ENCODE data around the gene DISP1.

DISP1 gene

DNA sequence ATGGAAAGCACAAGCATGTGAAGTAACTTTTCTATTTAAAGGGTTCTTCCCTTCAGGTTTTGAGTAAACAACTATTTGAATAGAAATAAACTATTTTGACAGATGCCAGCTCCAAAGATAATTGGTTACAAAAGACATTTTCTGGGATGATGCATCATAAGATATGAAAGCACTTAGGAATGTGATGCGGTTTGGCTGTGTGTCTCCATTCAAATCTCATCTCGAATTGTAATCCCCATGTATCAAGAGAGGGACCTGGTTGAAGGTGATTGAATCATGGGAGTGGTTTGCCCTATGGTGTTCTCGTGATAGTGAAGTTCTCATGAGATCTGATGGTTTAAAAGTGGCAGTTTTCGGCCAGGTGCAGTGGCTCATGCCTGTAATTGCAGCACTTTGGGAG is 6.4 kb downstream of the DISP1 start:
- Histone ChIP-seq H3K36me3 (replicated peaks; ENCODE audit: insufficient read depth, low read length) (no peaks in the 10 kb centered on the region), H3K4me3 (ENCODE audit: low read length) (no peak overlapping the region), H3K27ac (ENCODE audit: low read length) (no peak overlapping the region), H3K4me2 (ENCODE audit: low read depth, low read length) (no peak overlapping the region), H3K79me2 (ENCODE audit: low read length) (0 out of 2 replicates have a peak, but pooled peaks cover 5% of the 10 kb centered on the region), H3F3A (ENCODE audit: insufficient read depth, low read length) (no peaks in the 10 kb centered on the region), H2AFZ (ENCODE audit: low read length) (no peak overlapping the region), H4K20me1 (ENCODE audit: insufficient read depth, low read length) (no peaks in the 10 kb centered on the region), H3K9ac (ENCODE audit: low read length) (no peak overlapping the region), H3K4me1 (ENCODE audit: low read length) (peaks cover 4% of the 10 kb centered on the region; the same call in 1 of the 2 replicates), H3K27me3 (replicated peaks; ENCODE audit: insufficient read depth, low read length) (no peaks in the 10 kb centered on the region), H3K9me2 (replicated peaks; ENCODE audit: insufficient read depth, low read length) (no peaks in the 10 kb centered on the region), H3K9me3 (replicated peaks; ENCODE audit: insufficient read depth, low read length) (no peaks in the 10 kb centered on the region)
- TF ChIP-seq EZH2phosphoT487 (IDR thresholded peaks at IDR 0.05; ENCODE audit: low read length) (no peak), EZH2 (optimal IDR thresholded peaks at IDR 0.05; ENCODE audit: low read depth, low read length) (no peak)
- TF ChIP-seq, protein P1, sequence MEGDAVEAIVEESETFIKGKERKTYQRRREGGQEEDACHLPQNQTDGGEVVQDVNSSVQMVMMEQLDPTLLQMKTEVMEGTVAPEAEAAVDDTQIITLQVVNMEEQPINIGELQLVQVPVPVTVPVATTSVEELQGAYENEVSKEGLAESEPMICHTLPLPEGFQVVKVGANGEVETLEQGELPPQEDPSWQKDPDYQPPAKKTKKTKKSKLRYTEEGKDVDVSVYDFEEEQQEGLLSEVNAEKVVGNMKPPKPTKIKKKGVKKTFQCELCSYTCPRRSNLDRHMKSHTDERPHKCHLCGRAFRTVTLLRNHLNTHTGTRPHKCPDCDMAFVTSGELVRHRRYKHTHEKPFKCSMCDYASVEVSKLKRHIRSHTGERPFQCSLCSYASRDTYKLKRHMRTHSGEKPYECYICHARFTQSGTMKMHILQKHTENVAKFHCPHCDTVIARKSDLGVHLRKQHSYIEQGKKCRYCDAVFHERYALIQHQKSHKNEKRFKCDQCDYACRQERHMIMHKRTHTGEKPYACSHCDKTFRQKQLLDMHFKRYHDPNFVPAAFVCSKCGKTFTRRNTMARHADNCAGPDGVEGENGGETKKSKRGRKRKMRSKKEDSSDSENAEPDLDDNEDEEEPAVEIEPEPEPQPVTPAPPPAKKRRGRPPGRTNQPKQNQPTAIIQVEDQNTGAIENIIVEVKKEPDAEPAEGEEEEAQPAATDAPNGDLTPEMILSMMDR (IDR thresholded peaks at IDR 0.05; ENCODE audit: low read length): no peak
- no peak for DNase-seq

DNA sequence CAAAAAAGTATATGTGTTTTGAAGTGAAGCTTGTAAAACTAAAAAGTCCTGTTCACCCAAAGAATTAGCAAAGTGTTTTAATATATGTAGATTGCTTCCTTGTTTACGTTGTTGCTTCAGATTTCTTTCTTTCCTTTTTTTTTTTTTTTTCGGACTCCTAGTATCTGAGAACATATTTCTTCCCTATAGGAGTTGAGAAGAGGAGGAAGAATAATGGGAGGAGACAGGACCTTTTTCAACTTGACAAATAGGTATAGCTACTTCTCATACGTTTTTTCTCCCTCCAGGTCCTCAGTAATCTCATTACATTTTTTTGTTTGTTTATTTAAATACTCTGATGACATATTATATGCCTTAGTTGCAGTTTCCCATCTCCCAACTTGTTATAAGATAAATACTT is 8.9 kb downstream of the DISP1 start:
- H3K9ac ChIP-seq (ENCODE audit: low read length): no peak overlapping the region
- no peak for DNase-seq
- H3K27me3 ChIP-seq (replicated peaks; ENCODE audit: insufficient read depth, low read length): no peaks in the 10 kb centered on the region
- H3K36me3 ChIP-seq (replicated peaks; ENCODE audit: insufficient read depth, low read length): no peaks in the 10 kb centered on the region
- H3K9me3 ChIP-seq (replicated peaks; ENCODE audit: insufficient read depth, low read length): no peaks in the 10 kb centered on the region
- H2AFZ ChIP-seq (ENCODE audit: low read length): no peak overlapping the region
- no peak overlapping the region for H3K4me3 ChIP-seq (ENCODE audit: low read length)
- TF ChIP-seq, protein P1 (IDR thresholded peaks at IDR 0.05; ENCODE audit: low read length): no peak
- no peak for TF ChIP-seq EZH2 (optimal IDR thresholded peaks at IDR 0.05; ENCODE audit: low read depth, low read length)
- H3K4me2 ChIP-seq (ENCODE audit: low read depth, low read length): no peak overlapping the region
- H3F3A ChIP-seq (ENCODE audit: insufficient read depth, low read length): no peaks in the 10 kb centered on the region
- H3K79me2 ChIP-seq (ENCODE audit: low read length): no peaks in the 10 kb centered on the region
- H4K20me1 ChIP-seq (ENCODE audit: insufficient read depth, low read length): no peaks in the 10 kb centered on the region
- H3K9me2 ChIP-seq (replicated peaks; ENCODE audit: insufficient read depth, low read length): no peaks in the 10 kb centered on the region
- H3K27ac ChIP-seq (ENCODE audit: low read length): no peak overlapping the region
- H3K4me1 ChIP-seq (ENCODE audit: low read length): no peaks in the 10 kb centered on the region

DNA sequence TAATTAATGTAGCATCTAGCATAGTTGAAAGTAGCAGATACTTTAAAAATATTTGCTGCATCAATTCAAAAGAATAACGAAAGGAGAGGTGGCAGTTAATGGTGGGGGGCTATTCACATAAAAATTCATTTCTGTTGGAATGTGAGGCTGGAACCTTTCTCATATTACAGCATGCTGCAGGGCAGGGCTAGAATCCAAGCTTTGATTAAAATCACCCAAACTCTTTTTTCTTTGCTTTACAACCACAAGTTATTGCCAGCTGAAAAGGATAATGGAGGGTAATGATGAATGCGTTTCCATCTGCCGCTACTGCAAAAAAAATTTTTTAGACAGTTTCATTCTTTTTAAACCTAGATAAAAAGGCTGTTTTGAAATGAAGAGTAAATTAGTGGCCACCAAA is 9.8 kb downstream of the DISP1 start:
- H3K36me3 ChIP-seq (replicated peaks; ENCODE audit: insufficient read depth, low read length): no peaks in the 10 kb centered on the region
- H3K4me1 ChIP-seq (ENCODE audit: low read length): no peaks in the 10 kb centered on the region
- no peak for DNase-seq
- H2AFZ ChIP-seq (ENCODE audit: low read length): no peak overlapping the region
- H3K4me2 ChIP-seq (ENCODE audit: low read depth, low read length): no peak overlapping the region
- no peaks in the 10 kb centered on the region for H4K20me1 ChIP-seq (ENCODE audit: insufficient read depth, low read length)
- no peak overlapping the region for H3K4me3 ChIP-seq (ENCODE audit: low read length)
- H3K27ac ChIP-seq (ENCODE audit: low read length): no peak overlapping the region
- H3K9me2 ChIP-seq (replicated peaks; ENCODE audit: insufficient read depth, low read length): no peaks in the 10 kb centered on the region
- no peaks in the 10 kb centered on the region for H3K9me3 ChIP-seq (replicated peaks; ENCODE audit: insufficient read depth, low read length)
- TF ChIP-seq EZH2 (optimal IDR thresholded peaks at IDR 0.05; ENCODE audit: low read depth, low read length) (no peak), EZH2phosphoT487 (IDR thresholded peaks at IDR 0.05; ENCODE audit: low read length) (no peak)
- TF ChIP-seq, protein P1 (IDR thresholded peaks at IDR 0.05; ENCODE audit: low read length): no peak
- no peaks in the 10 kb centered on the region for H3F3A ChIP-seq (ENCODE audit: insufficient read depth, low read length)
- no peak overlapping the region for H3K9ac ChIP-seq (ENCODE audit: low read length)
- H3K27me3 ChIP-seq (replicated peaks; ENCODE audit: insufficient read depth, low read length): no peaks in the 10 kb centered on the region
- no peaks in the 10 kb centered on the region for H3K79me2 ChIP-seq (ENCODE audit: low read length)

All from MM.1S (cell line).